HG03342 (cell line): ENCODE data around the gene KAT6B.
"Not testable (repeated sequence)": the region's sequence is repeated elsewhere in the genome, so short reads cannot be mapped to it uniquely, and the experiment has no call there.

ENCODE experiments used
- ATAC-seq: cut with Tn5 transposase; IDR thresholded peaks from one replicate; pipeline ENCODE4 v1.9.1; 2021; ENCODE audit warnings: mild to moderate bottlenecking, moderate library complexity; ENCODE audit not compliant: unreplicated experiment

The KAT6B gene

DNA sequence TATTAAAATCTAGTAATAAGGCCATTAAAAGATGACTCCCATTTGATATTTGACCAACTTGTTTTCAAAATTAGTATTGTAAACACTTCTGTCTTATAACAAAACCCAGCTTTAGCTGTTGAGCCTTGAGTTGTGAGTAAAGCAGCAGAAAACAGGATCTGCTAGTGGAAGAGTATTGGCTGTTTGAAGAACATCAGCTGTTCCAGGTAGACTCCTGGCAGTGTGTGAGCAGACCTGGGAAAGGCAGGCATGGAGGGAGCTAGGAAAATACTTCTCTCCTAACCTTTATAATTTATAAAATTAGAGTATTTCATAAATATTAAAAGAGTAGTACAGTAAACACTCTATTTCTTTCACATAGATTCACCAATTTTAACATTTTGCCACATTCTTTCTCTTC is 29.0 kb downstream of the KAT6B start:
- no peak for ATAC-seq

DNA sequence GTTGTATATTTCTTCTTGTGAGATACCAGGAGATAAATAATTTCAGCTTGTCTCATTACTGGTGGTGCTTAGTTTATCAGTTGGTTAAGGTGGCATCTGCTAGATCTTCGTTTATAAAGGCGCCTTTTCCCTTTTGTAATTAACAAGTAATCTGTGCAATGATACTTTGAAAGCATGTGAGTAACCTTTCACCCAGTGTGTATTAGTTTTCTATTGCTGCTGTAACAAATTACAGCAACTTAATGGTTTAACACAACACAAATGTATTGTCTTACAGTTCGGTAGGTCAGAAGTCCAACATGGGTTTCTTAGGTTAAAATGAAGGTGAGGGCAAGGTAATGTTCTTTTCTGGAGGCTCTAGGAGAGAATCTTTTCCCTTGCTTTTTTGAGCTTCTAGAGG is 30.5 kb downstream of the KAT6B start:
- no peak for ATAC-seq

DNA sequence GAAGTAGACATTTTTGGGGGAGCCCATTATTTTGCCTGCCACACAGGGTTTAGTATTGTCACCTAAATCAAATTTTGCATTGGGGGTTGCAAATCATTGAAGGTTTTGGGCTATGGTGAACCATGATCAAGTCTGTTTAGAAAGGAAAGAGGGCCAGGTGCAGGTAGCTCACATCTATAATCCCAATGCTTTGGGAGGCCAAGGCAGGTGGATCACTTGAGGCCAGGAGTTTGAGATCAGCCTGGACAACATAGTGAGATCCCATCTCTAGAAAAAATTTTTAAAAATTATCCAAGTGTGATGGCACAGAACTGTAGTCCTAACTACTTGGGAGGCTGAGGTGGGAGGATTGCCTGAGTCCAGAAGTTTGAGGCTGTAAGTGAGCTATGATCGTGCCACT is 31.2 kb downstream of the KAT6B start:
- no peak for ATAC-seq

DNA sequence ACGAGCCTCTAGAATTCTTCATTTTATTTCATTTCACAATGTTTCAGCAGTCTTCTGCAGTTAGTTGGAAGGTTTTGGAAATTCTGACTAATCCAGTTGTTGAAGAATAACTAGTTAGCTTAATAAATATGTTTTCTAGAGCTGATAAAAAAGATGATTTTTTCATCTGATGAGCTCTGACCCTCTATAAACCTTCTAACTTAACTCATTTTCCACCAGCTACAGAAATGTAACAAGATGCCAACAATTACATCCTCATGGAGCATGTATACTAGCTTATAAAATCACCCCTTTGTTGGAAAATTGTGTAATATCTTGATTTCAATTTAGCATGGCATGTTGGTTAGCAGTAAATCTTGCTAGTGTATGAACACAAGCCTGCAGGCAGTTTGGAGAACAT is 33.1 kb downstream of the KAT6B start:
- ATAC-seq, result no peak

DNA sequence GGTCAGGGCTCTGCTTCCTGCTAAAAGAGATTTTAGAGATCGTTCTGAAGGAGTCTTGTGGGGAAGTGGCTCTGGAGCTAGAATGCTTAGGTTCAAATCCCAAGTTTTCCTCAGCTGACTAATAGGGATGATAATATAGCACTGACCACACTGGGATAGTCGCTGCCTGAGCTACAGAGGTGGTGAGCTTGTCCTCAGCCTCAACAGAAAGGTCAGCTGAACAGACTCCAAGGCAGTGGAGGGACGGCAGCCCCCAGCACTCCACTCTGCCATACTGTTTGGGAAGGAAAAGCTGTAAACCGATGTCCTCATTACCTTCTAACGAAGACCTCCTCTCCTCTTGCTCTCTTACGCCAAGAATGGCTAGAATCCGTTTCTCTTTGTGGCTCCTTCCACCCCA is 36.2 kb downstream of the KAT6B start:
- ATAC-seq, result no peak

DNA sequence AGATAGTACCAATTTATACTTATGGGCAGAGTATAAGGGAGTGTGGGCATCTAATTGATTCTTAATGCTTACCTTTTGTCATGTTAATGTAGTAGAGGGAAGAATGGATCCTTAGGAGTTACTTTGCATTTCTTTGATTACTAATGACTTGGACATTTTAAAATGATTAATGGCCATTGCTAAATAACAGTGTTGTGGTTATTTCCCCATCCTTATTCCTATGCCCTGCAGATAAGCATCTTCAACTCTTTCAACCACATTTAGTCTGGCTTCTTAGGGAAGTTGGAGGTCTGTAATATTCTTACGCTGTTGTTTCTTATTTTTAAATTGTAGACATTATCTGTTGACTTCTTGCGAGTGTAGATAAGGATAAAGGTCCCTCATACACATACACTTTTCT is 37.2 kb downstream of the KAT6B start:
- no peak for ATAC-seq

DNA sequence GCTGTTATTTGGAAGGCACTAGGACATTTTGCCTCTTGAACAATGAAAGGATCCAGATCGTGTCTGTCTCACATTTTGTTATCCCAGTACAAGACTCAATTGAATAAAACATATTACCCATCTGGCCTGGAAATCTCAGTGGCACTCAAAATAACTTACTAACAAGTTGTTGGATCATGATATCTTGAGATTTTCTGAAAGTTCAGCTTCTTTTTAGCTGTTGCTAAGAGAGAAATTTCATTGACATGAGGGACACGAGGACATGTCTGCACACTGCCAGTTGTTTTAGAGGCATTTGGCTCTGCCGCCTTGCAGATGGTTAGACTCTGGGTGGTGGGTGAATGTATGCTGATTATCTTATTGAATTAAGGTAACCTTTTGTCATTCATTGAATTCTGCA is 41.0 kb downstream of the KAT6B start:
- ATAC-seq, result no peak

DNA sequence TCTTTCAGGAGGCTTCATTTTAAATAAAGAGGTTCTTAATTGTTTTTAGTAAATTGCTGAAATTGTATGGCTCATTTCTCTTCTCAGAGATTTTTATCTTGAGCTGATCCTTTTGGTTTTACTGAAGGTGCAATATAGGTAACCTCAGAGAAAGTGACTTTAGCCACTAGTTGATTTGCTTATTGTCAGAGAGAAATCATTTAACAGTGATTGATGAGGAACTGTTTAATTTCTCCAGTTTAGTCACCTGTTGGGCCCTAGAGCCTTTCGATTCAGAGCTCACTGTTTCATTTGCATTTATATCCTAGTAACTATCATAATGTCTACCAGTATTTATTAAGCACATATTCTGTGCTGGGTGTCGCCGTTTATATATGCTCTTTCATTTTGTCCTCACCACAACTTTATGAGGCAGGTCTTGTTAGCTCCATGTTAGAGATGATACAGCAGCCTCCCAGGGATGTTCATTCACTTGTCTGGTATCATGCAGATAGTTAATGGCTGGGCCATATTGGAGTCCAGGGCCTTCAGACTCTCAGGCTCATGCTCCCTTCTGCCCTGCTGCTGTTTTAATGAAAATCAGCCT is 42.1 kb downstream of the KAT6B start:
- ATAC-seq, result no peak

DNA sequence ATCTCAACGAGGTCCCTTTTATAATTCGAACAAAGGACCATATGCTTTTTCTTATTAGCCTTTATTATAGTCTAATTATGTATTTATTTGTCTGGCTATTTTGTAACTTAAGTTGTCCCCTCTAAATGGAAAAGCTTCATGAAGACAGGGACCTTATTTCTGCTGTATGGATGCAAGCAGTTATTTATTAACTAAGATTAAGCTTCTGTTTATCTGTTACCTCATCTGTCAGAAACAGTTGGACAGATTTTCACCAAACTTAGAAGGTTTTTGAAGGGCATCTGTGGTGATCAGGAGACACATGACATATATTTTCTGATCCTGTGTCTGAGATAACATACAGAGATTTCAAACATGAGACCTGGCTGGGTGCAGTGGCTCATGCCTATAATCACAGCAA is 43.2 kb downstream of the KAT6B start:
- ATAC-seq, result no peak

DNA sequence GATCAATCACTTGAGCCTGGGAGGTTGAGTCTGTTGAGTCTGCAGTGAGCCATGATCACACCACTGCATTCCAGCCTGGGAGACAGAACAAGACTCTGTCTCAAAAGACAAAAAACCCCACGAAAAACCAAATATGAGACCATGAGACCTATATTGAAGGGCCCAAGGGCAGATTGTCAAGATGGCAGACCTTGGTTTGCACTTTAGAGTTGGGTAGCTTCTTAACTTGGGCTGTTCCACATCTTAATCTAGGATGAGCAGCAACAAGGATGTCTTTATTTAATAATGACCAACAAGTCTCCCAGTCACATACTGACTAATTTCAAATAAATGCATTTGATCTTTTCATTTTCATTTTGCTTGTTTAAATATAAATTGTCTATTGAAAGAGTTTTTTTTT is 43.8 kb downstream of the KAT6B start:
- ATAC-seq, result no peak

DNA sequence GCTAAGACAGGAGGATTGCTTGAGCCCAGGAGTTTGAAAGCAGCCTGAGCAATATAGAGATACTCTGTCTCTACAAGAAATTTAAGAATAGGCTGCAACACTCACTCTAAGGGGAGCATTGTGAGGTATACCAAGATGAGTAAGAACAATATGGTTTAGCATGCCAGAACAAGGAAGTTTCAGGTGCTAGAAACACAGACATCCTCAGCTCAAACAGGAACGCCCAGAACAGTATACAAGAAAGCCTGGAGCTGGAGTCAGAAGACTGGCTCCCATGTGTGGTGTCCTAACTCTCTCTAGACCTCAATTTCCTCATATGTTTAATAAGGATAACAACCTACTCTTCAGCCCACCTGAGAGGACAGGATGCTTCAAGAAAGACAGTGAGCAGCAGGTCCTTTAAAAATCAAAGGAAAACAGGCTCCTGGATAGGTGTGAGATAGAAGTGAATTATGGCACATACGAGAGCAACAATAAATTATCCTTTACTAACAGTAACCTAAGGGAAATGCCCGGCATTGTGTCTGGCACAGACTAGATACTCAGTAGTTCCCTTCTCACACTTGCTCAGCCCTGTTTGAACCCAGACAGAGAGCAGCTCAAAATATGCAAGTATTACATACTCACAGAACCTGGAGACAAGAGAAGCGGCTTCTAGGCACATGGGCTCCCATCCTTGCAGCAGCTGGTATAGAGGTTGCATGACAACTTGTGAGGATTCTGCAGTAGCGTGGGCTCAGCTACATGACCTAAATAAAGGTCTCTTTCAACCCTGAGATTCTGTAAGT is 45.4 kb downstream of the KAT6B start:
- ATAC-seq, result peak; percentile 88

DNA sequence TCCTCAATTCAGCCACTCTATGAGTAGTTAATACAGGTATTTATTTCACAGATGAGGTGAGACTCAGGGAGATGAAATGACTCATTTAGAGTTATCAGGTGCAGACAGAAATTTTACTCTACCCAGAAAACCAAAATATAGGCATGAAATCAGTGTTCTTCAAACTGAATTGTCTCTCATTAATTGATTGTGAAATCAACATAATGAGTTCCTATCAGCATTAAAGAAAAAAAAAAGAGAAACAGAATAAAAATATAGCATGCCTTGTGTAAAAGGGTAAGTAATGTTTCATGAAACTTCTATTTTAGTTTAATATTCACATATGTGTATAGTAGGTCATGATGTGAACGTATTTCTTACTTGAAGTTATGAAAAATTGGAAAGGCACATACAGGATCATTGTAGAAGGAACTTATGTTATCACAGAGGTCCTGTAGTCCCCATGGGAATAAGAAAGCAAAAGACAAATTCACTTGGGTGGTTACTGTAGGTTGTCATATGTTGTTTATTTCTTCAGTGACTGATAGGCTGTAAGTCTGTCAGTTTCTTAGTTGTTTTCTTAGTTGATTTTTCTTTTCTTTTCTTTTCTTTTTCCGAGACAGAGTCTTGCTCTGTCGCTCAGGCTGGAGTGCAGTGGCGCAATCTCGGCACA is 47.5 kb downstream of the KAT6B start:
- no peak for ATAC-seq

DNA sequence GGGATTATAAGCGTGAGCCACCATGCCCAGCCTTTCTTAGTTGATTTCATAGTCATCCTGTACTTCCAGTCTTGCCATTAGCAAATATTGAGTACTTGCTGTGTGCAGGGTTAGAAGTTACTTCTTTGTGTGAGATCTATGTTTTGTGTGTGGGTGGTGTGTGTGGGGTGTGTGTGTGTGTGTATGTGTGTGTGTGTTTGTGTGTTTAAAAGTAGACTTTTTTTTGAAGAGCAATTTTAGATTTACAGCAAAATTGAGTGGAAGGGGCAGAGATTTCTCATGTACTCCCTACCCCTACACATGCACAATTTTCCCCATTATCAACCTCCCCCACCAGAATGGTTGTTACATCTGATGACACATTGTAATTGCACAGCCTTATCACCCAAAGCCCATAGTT is 48.2 kb downstream of the KAT6B start:
- no peak for ATAC-seq

DNA sequence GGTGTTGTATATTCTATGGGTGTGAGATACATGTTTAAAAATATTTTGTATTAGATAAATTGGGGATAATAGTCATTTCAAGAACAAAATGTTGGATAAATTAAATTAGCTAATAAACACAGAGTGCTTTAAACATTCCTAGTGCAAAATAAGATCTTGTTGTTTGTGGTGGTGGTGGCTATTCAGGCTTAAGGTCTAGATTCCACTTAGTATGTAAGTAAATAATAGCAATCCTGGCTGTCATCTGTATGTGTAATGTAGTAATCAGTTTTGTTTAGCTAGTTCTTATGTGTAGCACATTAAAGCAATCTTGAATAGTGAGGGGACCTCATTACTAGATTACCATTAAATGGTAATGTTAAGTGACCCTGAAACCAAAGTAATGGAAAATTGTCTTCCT is 48.7 kb downstream of the KAT6B start:
- ATAC-seq, result no peak

DNA sequence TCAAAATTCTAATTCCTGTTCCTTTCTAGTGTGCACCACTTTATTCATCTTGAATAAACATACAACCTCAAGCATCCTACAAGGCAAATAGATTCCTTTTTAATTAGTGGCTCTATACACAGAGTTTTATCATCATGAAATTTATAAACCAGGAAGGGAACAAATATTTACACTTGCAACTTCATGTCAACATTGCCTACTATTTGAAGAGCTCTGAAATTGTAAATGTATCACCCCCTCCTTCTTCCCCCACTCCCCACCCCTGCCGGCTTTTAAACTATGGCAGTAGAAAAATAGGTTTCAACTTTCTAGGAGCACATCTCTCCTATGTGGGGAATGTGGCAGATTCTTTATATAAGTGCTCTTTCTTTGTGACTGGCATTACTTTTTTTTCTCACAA is 49.6 kb downstream of the KAT6B start:
- ATAC-seq, result no peak

DNA sequence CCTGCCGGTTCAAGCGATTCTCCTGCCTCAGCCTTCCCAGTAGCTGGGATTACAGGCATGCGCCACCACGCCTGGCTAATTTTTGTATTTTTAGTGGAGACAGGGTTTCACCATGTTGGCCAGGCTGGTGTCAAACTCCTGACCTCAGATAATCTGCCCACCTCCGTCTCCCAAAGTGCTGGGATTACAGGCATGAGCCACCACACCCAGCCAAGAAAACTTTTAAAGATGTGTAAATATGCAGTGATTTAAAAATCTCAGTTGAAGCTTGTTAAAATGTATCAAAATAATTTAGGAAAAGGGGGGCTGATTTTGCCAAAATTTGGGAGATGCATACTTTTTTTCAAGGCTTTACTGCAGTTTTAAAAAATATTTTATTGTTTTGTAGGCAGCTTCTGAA is 50.7 kb downstream of the KAT6B start:
- not testable (repeated sequence) for ATAC-seq

DNA sequence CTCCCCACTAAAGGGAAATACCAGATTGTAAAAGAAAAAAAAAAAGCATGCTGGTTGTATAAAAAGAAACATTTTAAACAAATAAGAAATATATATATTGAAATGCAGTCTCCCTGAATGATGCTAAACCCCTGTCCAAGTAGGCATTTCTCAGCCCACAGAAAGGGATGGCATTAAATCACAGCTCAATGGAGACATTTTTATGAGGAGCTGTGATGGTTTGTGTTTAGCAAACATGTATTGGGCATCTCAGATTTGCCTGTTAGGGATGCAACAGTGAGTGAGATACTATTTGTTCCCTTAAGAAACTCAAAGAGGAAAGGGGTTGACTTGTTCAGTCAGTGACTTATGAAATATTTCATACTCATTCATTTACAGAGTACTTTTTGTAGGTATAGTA is 51.5 kb downstream of the KAT6B start:
- no peak for ATAC-seq

DNA sequence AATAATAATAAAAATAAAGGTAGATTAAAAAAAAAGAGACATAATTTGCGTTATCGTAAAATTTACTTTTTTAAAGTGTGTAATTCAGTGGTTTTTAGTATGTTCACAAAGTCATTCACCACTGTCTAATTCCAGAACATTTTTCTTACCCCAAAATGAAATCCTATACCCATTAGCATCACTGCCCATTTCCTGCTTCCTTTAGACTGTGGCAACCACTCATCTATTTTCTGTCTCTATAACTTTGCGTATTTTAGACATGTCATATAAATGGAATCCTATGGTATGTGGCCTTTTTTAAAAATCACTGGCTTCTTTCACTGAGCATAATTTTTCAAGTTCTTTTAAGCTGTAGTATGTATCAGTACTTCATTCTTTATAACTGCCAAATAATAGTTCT is 53.6 kb downstream of the KAT6B start:
- no peak for ATAC-seq

DNA sequence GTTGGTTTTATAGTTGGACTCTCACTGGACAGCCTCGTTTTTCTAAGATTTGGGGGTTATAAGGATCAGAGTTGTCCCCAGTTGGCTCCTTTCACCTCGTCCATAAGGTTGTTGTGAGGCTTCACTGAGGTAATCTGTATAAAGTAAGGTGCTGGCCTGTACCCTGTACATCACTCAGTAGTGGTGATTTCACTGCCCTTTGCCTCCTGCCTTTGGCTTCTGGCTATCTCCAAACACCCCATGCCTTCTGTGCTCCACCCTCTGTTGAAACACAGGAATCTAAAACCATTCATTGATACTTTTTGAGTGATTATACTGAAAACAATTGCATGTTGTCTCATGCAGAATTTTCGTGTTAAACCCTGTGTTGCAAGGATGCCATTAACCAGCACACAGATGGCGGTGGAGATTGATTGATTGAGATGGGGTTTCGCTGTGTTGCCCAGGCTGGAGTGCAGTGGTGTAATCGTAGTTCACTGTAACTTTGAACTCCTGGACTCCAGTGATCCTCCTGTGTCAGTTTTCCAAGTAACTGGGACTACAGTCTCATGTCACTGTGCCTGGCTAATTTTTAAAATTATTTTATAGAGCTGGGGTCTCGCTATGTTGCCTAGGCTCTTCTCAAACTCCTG is 55.0 kb downstream of the KAT6B start:
- no peak for ATAC-seq

DNA sequence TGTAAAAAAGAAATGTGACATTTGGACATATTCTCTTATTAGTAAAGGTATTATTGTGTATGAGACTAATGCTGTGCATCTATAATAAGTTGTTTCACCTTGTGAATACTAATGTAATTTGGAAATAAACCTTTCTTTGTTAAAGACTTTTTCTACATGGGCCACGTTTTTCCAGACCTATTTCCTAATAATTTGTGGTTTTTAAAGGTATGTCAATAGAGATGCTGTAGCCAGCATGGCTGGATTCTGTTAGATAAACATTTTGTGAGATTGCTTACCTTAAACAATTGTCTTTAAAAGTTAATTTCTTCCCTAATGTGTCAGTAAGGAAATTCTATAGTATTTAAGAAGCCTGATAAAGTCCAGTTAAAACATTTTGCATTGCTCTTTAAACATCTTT is 56.0 kb downstream of the KAT6B start:
- ATAC-seq, result no peak

DNA sequence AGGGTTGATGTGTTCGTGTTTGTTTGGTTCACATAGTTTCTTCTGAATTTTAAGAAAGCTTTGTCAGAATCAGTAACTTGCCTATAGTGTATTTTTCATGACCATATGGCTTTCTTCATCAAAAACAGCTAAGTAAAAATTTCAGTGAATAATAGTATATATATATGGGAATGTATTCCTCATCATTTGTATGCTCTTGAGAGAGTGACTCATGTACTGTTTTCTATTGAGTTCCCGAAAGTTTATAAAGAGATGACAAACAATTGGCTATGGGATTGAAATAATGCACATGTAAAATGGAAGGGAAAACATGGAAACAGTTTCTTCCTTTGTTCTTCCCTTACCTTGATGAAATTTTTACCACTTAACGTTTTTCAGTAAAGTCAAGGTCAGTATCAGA is 56.4 kb downstream of the KAT6B start:
- no peak for ATAC-seq

DNA sequence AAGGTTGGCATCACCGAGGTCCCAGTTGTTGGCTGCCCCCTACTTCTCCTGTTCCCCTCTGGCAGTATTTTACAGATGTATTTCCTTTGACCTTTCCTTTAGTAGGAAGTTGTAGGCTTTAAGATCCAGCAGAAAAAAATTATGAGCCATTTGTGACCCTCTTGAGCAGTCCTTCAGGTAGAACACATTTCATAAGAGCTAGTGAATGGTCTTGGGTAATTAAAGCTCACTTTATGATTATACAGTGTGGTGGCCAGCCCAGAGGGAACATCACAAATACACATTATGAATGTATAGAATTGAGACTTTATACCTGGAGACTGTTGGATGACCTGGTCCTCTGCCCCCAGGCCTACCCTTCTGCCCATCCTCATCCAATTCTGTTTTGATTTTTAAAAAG is 57.0 kb downstream of the KAT6B start:
- ATAC-seq, result no peak
